NCI-H226 (cell line): ENCODE data around the gene KMT2B.

Experiments used
- DNase-seq: peaks from one replicate; pipeline ENCODE4 v3.0.0-alpha.2; 2015

The KMT2B gene

DNA sequence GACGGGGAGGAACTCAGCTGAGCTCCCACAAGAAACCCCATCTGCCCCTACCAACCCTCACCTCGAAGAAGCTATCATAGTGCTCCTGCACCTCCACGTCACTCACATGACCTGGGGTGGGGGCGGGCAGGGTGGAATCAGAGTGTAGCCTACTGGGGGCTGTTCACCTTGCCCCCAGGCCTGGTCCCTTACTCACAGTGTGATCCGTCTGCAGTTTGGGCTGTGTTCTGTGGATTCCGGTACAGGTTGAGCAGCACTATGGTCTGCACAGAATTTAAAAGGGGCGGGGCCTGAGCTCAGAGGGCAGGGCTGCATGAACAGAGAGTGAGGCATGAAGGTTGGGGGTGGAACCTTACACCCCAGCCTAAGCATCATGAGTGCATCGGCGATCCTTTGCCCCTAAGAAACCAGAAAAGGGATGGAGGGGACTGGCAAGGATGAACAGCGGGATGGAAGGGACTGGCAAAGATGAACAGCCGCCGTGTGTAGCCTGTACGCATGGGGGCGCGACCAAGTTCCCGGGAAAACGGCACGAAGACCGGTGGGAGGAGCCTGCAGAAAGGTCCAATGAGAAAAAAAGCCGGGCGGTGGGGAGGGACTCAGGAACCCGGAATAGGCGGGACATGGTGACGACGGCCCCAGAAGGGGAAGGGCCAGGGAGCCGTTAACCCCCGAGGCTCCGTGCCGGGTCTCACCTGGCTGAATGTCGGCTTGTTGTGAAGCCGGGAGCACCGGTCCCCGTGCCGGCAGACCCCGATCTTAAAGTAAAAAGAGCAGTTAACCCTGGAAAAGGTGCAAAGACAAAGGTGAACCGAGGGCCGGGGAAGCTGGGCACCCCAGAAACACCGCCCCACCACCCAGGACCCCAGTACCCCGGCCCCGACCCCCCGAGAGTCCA lies 26.9 kb downstream of the KMT2B start:
- peak; percentile 90 for DNase-seq

DNA sequence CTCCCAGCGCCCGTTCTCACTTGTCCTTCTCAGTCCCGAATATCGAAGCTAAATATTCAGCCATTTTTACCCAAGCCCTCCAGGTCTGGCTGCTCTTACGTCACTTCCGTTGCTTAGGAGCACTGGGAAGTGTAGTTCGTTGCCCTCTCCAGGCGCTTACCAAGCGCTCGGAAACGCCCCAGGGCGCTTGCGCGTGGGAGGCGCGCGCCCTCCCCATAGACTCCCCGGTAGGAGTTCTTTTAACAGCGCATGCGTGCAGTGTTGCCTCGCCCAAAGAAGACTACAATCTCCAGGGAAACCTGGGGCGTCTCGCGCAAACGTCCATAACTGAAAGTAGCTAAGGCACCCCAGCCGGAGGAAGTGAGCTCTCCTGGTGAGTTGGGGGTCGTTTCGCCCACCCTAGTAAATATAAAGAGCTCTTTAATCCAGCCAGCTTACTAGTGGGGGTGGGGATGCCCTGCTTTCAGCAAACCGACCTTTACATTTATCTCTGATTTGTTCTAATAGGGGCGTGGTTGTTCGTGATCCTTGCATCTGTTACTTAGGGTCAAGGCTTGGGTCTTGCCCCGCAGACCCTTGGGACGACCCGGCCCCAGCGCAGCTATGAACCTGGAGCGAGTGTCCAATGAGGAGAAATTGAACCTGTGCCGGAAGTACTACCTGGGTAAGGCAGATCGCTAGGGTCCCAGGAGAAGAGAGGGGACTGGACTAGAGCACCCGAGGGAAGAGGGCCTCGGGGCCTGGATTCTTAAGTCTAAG lies 27.7 kb downstream of the KMT2B start, which contains the start of the genes PSENEN and U2AF1L4:
Gene PSENEN, plus strand, starts transcription at position 324 of the 759 bp plus-strand sequence. Its CDS starts 280 bp downstream, at position 604.
Gene U2AF1L4, minus strand, starts transcription at position 91 of the 759 bp plus-strand sequence. Its CDS starts 27 bp downstream, at position 64.
- peak; percentile 97 for DNase-seq

DNA sequence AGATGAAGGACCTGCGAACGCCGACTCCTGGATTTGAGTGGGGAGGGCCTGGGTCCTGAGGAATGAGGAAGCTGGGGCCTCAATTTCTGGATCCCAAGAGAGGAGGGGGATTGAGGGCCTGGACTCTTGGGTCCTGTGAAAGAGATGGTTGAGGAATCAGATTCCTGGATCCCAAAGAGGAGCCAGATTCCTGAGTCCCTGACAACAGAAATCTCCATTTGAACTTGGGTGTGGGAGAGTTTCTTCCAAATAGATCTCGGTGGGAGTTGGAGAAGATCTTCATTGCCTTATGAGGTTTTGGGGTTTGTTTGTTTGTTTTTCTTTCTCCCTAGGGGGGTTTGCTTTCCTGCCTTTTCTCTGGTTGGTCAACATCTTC lies 28.3 kb downstream of the KMT2B start:
- no peak for DNase-seq

DNA sequence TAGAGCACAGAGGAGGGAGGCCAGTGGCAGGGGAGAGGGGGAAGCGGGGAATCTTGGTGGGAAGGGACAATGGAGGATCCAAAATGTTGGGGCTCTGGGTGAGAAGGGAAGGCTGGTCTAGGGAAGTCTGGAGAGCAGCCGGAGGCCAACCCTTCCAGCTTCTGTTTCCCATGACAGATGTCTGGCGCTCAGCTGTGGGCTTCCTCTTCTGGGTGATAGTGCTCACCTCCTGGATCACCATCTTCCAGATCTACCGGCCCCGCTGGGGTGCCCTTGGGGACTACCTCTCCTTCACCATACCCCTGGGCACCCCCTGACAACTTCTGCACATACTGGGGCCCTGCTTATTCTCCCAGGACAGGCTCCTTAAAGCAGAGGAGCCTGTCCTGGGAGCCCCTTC lies 28.7 kb downstream of the KMT2B start:
- no peak for DNase-seq

DNA sequence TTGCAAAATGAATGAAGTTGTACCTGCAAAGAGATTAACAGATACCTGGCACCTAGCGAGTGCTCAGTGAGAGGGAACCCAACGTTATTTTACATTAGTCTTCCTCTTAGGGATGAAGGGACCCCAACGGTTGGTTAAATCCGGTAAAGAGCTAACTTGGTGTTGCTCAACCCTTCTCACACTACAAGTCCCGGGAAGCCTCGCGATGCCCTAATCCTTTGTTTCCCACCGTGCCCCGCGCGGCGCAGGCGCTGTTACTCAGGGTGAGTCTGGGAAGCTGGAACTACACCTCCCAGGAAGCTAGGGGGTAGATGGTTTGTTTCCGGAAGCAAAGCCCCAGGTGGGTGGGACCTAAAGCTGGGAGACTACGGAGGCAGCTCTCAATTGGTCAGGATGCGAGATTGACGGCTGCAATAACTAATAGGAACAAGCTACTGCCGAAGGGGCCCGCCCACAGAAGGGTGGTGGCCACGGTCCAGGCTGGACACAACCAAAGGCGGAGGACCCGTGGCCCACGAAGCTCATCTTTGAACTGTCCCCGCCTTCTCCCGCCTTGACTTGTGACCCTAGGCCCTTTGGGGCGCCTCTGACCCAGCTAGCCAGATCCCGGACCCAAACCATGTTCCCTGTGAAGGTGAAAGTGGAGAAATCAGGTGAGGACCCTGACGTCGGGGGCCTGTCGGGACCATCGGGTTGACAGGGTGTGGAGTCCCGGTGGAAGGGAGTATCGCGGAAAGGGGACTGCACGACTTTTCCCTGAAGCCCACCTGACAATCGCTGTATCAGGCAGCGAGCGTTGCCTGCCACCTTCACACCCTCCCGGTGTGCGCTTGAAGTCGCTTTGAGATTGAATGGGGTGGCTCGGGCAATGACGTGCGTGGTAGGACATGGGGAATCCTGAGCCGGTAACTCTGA lies 30.6 kb downstream of the KMT2B start, which contains the start of gene LIN37:
Gene LIN37, plus strand, starts transcription at position 471 of the 915 bp plus-strand sequence. Its CDS starts 149 bp downstream, at position 620.
- DNase-seq, result peak; percentile 98

DNA sequence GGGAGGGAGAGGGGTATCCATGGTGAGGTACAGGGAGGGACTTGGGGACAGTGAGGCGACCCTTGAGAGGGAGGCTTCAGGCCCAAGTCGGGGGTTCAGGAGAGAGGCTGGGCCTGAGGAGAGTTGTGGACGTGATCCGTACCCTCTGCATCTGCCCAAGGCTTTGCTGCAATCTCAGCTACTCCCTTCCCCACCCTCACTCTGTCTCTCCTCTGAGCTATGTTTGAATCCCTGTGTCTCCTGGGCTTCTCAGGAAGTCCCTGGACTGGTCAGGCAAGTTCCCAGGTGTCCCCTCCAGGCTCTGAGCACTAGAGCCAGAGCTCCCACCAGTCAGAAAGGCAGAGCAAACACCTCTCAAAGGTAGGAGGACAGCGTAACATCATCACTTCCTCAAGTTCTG lies 32.4 kb downstream of the KMT2B start:
- DNase-seq, result no peak

DNA sequence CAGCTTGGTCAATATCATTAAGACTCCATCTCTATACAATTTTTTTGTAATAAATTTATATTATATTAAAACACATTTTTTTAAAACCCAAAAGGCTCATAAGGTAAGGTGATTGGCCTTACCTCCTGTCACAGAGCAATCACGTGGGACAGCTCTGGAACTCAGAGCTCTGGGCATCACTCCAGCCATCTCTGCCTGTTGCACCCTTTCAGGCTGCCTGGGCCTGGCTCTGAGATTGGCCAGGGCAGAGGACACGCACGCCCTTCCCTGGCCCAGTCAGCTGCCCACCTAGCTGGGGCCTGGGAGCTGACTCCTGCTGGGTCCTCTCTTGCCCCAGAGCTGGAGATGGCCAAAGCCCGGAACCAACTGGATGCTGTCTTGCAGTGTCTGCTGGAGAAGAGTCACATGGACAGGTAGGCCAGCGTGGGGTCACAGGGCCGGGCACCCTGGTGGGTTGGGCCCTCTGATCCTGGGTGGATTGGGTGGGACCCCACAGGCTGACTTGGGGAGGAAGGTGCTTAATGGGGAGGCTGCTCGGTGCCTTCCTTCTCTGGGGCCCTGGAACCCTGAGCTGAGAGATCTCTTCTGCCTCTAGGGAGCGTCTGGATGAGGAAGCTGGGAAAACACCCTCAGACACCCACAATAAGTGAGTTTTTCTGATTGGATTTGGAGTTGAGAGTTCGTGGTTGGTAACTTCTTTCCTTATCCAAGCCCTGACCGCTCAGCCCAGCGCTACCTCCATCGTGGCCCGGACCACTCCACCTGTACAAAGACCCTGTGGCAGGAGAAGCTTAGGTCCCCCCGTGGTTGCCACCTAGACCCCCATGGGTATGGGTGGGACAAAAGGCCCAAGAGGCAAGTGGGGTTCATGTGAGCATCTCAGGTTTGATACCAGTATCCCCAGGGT lies 34.3 kb downstream of the KMT2B start:
- DNase-seq, result no peak

DNA sequence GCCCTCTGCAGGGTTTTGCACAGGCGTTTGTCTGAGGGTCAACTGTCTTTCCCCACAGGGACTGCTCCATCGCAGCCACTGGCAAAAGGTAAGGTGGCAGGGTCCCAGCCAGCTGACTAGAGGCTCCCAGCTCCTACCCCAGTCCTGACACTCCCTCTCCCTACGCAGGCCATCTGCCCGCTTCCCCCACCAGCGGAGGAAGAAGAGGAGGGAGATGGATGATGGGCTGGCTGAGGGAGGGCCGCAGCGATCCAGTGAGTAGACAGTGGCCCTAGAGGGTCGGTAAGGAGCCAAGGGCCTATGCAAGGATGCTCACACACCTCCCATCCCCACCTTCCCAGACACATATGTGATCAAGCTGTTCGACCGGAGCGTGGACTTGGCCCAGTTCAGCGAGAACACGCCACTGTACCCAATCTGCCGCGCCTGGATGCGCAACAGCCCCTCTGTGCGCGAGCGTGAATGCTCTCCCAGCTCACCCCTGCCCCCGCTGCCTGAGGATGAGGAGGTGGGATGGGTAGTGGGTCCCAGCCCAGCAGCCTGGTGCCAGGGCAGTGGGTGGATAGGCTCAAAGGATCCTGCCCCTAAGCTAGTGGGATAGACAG lies 35.0 kb downstream of the KMT2B start:
- no peak for DNase-seq

DNA sequence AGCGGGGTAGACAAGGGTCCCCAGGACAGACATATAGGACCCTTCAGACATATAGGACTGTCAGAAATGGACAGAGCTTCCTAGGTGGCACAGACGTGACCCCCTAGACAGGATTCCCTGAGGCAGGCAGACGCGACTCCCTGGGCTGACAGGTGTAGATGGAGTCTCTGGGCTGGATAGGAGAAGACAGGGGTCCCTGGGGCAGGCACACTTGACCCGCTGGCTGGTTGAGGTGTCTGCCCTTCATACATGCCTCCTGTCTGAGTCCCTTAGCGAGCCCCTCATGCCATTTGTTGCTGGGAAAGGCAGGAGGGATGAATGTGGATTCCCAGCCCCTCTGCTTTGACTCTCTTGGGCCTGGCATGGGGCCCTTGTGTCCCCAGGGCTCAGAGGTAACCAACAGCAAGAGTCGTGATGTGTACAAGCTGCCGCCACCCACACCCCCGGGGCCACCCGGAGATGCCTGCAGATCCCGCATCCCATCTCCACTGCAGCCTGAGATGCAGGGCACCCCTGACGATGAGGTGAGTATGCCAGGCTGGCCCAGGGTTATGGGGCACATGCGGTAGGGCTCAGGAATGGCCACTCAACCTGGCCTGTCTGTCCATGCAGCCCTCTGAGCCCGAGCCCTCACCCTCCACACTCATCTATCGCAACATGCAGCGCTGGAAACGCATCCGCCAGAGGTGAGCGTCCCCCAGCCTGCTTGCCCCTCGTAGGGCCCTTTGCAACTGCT lies 36.0 kb downstream of the KMT2B start:
- no peak for DNase-seq

DNA sequence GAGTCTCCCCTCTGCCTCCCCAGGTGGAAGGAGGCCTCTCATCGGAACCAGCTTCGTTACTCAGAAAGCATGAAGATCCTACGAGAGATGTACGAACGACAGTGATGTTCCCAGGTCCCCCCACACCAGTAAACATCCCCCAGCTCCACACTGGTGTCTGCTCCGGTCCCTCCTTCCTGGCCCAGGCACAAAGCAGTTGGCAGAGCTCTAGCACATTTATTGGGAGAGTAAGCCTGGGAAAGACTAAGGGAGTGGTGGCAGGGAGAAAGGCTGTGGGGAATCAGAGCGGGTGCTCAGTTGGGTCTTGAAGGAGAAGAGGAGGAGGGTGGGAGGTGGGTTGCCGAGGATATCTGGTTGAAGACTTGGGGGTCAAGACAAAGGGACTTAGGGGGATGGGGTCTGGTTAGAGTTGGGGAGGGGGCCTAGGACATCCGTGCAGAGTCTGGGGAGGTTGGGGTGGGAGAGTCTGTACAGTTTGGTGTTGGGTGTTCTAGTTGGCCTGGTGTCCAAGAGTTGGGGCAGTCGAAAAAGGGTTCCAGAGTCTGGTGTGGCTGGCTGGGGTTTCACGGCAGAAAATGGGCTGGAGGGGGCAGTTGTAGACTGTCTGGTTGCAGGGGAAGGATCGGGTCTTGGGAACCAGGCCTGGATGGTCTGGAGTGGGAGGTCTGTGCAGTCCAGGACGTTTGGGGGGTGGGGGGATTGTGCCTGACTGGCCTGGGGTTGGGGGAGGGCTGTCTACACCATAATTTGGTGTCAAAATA lies 36.7 kb downstream of the KMT2B start:
- no peak for DNase-seq

DNA sequence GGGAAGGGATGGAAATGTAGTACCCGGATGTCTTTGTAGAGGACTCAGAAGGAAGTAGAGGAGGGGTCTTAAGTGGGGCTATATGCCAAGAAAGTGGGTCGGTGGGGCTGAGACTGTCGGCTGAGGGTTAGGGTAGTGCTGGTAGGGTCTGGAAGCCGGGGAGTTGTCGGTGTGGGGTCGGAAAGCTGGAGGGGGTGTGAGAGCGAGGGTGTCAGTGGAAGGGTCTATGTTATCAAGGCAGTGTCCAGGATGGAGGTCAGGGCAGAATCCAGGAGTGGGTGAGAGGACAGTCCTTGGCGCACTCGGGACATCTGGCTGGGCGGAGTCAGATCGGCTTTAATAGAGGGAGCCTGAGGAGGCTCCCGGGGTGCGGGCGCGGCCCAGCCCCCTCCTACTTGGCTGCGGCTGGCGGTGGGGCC lies 37.3 kb downstream of the KMT2B start:
- no peak for DNase-seq

DNA sequence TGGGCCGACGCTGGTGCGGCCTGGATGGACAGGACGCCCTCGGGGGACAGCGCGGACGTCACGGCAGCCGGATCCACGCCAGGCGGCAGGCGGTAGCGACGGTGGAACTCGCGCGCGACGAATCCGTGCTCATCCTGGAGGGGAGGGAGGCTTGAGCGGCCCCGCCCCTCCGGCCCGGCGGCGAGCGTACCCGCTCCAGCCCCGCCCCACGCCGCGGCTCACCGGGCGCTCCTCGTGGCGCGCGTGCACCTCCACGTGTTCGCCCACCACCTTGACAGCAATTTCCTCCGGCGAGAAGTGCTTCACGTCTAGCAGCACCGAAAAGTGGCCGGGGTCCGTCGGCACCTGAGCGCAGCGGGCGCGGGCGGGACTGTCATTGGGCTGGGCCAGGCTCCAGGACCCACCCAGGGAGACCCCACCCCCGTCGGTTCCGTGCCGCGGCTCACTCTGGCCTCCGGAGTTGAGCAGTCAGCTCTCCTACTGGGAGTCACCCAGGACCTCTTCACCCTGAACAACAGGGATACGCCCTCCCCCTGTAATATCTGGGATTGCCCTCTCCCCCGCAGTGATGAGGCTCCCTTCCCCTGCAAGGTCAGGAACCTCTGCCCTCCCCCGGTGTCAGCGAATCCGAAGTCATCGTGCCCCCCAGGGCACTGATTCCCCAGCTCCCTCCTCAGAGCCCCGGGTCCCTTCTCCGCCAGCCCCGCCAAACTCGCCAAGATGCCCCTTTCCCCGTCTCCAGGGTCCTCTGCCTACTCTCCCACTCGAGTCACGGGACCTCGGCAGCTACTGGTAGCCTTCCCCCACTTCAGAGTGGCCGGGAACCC lies 38.0 kb downstream of the KMT2B start:
- no peak for DNase-seq

DNA sequence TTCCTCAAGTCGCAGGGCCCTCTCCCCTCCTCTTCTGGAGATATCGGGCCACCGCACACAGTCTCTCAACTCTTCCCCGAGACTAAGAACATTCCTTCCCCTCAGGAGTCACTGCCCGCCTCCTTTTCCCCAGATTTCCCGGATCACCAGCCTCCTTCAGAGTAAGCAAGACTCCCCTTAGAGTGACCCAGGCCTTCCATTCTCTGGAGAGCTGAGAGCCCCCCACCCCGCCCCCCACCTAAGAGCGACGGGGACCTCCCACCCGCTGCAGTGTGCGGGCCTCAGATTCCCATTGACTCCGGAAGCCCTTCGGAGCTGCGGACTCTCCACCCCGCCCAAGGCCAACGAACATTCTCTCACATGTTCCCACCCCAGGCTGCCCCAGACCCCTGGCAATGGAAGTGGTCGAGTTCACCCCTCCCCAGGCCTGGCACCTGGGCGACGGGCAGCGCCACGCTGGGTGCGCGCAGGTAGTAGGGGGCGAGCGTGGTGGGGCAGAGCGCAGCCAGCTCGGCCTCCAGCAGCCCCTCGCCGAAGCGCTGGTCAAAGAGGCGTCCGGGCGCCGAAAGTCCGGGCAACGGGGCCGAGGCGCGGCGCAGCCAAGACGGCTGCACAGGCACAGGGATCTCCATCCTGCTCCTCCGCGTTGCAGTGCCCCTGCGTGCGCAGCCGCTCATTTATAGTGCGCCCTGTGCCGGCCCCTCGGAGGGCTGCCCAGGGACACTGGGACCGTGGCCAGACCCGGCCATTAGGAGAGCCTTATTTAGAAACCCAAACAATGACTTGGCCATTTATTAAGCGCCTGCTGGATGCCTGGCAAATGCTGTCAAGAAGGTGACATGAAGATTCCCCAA lies 38.8 kb downstream of the KMT2B start, which contains the start of gene HSPB6:
Gene HSPB6, minus strand, starts transcription at position 653 of the 854 bp plus-strand sequence. Its CDS starts 21 bp downstream, at position 632.
- DNase-seq, result no peak

DNA sequence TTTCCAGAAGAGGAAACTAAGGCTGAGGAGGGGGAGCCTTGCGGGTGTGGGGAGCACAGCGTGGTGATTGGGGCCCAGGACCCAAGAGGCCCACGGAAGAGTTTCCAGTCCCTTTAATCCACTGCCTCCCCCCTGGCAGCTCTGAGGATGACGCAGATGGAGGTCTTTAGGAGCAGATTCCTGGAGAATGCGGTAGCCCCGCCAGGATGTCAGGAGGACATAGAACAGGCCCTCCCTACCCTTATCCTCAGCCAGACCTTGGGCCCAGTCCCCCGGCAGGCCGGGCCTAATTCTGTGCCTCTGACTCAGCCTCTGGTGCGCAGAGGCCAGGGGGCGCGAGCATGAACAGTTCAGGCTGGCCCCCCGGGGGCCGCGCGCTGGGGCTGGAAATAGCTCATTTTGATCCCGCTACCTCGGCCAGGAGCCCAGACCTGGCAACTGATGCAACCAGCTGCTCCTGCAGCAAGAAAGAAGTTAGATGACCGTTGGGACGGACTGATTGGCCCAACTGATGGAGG lies 39.5 kb downstream of the KMT2B start:
- peak; percentile 89 for DNase-seq

DNA sequence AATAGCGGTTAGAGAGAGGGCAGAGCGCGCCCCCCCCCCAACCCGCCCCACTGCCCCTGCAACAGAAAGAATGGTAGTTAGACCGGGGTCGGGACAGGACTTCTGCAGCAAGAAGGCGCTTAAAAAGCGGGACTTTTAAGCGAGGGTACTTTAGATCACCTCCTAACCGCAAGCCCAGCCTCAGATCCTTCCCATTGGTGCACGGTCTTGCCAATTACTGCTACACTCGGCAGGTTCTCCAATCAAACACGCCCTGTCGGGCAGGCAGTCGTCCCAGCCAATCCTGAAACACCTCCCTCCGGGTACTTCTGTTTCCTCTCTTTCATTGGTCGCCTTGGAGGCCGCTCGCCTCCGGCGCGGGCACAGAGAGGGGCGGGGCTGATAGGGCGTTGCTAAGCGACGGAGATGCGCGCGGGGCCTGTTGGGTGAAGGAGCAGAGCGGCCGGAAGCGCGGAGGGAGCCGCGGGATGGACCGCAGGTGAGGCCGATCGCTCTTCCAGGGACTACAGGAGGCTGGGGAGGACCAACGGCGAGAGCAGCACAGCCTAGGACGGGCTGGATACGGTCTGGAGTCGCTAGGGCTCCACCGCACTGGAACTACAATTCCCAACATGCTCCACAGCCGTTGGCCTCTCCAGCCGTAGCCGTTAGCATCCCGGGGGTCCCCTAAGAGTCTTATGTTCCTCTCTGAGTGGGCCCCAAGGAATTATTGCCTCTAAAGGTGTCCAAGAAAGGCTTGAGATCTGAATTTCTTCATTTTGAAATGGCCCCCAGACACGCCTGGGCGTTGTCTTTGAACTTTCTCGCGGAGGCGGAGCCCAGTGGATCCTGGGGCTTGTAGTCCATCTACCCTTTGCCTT lies 40.2 kb downstream of the KMT2B start, which contains the start of gene PROSER3:
Gene PROSER3, plus strand, starts transcription at position 428 of the 860 bp plus-strand sequence. Its CDS starts 40 bp downstream, at position 468.
- DNase-seq, result peak; percentile 99

DNA sequence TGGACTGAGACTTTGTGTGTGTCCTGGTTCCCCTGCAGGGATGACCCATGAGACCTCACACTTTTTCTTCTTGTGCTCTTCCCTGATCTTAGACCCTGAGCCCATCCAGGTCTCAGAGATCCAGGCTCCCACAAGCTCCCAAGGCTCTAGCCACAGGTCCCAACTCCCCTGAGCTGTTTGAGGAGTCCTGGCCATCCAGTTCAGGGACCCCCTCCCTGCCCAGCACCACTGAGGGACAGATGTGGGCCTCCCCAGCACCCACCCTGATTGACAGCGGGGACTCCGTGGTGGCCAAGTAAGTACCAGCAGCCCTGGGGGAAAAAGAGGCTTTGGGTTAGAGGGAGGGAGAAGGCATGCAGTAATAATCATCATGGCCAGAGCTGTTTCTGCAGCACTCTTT lies 41.9 kb downstream of the KMT2B start:
- no peak for DNase-seq
